Stimulated activated CD4-positive, alpha-beta T cell treated with anti-CD3 and anti-CD28 coated beads, TNF-alpha, amount 100 ng/mL, for 24 hours (primary cell): Measurements from ENCODE around the gene SRP68.
A peak's percentile ranks its signal among the peaks of the same experiment; 100 is the strongest.

Source experiments
- DNase-seq, 3 experiments: peaks; one replicate each; pipeline ENCODE4 v3.0.0-alpha.2; 2020; ENCODE audit warnings: low read depth in 3 of 3

SRP68 gene

DNA sequence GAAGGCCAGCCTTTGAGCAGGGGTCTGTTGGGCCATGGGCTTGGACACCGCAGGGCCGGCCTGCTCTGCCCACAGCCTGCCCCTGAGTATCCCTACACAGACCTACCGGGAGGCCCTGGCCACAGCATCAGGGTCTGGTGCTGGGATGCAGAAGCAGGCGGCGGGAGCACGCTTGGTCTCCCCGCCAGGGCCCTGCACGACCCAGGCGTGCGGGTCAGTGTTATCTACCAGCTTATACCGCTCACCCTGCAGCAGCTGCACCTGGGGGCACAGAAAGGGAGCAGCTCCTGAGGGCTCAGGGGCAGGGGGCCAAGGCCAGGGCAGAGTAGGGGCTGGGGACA lies 54.0 kb downstream of the SRP68 start:
- no peak for DNase-seq

DNA sequence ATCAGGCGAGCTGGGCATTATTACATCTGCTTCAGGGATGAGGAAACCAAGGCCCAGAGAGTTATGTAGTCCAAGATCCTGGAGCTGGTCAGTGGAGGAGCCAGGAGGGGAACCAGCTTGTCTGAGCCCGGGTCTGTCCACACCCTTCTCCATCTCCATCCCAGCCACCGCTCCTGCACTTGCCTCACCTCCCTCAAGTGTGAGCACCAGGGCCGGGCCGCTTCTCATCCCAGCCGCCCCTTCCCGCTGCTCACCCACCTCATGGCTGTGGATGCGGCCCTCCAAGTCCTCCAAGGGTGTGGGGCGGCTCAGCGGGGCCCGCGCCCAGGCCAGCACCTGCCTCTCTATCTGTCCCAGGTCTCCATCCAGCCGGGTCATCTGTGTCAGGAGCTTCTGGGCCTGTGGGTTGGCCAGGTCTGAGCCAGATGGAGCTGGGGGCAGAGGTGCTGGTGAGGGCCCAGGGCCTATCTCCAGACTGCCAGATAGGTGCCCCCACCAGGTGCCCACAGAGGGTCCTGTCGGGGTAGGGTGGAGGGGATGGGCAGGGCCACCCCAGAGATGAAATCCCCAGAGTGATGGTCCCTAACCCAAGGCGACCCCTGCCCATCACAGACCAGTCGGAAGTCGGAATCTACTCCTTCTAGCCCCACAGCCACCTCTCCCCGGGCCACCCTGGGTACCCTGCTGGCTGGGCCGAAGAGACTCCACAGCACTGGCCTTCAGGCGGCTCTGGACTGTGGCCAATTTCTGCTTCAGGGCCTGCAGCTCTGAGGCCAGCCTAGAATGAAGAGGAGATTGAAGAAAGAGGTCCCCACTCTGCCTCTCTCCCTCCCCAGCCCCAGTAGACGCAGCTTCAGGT lies 54.6 kb downstream of the SRP68 start:
- no peak for DNase-seq

DNA sequence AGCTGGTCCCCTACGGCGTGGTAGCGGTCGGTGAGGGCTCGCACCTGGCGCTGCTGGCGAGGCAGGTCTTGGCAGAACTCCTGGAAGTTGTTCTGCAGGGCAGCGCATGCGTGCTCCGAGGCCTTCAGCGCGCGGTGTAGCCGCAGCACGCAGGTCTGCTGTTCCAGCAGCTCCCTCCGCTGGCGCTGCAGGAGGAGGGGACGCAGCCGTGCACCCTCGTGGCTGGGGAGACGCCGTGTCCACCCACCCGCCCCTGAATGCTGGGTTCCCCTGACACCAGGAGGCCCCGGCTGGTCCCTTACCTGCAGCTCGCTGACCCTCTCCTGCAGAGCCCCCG lies 57.4 kb downstream of the SRP68 start:
- DNase-seq, result no peak

DNA sequence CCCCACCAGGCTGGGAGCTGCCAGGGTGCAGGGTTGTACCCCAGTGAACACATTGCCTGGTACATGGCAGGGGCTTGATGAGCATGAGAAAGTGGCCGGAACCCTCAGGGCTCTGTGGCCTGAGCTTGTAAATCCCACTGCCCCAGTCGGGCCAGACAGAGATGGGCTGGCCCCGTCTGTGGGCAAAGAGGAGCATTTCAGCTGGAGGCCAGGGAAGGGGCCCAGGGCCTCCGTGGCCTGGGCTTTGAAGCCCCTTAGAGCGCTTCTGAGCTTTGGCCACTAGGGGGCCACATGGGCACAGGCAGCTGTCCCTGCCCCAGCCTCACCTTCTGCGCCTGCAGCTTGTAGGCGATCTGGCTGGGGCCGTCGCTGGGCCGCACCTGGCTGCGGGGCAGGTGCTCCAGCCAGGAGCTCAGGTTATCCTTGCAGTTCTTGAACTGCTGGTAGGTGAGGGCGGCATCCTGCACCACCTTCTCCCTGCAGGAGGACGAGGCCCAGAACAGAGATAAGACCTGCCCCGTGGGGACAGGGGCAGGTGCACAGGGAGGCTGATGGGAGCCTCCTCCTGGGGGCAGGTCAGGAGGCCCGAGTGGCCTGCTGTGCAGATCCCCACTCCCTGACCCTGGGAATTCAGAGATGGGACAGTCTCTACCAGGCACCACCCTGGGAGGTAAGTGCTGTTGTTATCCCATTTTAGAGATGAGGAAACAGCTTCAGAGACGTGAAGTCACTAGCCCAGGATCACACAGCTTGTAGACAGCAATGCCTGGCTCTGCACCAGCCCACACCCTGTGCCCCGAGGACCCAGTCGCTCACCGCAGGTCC lies 58.0 kb downstream of the SRP68 start:
- DNase-seq, result peak; percentile 54 to 78 (median 63)

DNA sequence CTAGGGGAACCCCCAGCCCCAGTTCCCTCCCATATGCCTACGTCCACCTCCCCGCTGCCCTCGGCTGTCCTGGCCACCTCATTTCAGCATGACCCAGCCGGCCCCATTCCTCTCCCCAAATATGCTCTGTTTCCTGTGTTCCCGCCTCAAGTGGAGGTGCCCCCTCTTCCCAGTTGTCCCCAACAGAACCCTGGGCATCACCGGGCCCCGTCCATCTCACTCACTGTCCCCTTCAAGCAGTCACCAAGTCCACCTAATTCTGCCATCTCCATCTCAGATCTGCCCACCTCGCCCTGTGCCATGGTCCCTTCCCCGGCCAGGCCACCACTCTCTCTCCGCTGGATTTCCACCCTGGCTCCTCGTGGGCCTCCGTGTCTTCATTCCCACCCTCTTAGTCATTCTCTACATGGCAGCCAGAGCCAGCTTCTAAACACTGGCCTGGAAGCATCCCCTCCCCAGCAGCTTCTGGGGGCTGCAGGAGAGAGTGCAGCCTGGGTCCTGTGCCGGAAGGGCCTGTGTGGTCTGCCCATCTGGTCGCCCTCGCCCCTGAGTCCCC lies 58.9 kb downstream of the SRP68 start:
- DNase-seq, result no peak

DNA sequence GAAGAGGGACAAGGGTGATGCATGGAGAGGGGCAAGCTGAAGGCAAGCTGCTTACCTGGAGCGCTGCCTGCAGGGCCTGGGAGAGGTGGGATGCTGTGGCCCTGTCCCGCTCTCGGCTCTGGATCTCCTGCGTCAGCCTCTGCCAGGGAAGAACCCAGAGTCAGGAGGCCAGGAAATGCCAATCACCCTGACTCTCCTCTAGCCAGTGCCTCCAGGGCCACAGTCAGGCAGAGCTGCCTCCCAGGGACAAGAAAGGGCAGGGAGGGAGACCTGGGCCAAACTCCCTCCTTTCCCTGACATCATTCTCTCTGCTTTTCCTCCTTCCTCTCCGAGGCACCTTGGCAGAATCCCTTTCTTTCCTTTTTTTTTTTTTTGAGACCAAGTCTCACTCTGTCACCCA lies 60.4 kb downstream of the SRP68 start:
- no peak for DNase-seq

DNA sequence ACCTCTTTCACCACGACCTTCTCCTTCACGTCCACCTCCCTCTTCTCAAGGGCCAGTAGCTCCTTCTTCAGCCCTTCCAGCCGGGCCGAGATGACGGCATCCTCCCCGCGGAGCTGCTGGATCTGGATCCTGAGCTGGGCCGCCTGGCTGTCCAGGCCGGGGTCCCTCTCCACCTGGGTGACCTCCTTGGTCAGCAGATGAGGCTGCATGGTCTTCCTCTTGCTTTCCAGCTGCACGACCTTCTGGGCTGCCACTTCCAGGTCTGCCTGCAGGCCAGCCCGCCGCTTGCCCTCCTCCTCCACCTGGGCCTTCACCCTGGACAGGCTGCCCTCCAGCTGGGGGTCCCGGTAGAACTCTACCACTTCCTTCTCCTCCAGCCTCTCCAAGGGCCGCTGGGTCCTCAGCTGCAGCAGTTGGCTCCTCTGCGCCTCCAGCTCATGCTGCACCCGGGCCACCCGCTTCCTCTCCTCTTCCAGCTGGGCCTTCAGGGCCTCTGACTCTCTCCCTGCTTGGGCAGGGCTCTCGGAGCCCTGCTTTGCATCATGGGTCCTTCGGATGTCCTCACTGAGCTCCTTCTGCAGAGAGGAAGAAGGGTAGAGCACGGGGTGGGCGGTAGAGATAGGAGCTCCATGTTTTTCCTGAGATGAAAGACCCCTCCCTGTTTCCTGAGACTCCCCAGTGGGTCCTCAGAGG lies 62.2 kb downstream of the SRP68 start:
- DNase-seq, result no peak

DNA sequence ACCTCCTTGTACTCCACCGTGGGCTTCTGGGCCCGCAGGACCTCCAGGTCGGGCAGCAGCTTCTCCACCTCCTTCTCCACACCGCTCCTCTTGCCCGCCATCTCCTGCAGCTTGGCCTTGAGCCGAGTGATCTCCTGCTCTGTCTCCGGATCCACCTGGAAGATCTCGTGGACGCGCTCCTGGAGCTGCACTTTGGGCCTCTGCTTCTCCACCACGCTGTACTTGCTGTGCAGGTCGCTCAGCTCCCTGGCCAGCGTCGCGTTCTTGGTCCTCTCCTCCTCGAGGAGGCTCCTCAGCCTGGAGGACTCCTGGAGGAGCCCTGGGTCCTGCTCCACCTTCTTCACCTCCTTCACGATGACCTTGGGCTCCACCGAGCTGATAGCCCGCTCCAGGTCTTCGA lies 62.9 kb downstream of the SRP68 start:
- no peak for DNase-seq

DNA sequence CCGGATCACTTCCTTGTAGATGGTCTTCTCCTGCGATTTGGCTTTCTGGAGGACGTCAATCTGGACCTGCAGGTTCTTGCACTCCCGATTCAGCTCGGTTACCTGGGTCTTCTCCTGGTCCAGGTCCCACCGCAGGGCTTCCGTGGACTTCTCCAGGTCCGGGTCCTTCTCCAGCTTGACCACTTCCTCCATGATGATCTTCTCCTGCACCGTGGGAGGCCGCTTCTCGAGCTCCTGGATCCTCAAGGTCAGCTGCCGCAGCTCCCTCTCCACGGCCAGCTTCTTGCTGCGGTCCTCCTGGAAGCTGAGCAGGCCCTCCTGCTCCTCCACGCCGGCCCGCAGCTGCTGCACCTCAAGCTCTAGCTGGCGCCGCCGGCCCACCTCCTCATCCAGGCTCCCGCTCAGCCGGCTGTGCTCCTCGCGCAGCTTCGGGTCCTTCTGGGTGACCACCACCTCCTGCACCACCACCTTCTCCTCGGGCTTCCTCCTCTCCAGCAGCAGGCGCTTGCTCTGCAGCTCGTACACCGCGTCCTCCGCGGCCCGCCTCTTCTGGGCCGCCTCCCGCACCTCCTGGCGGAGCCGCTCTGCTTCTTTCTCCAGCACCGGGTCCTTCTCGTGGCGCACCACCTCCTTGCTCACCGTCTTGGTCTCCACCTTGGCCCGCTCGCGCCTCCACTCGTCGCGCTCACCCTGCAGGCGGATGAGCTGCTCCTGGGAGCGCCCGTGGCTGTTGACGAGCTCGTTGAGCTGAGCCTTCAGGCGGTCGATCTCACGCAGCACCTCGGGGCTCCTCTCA lies 63.5 kb downstream of the SRP68 start:
- DNase-seq, result no peak

DNA sequence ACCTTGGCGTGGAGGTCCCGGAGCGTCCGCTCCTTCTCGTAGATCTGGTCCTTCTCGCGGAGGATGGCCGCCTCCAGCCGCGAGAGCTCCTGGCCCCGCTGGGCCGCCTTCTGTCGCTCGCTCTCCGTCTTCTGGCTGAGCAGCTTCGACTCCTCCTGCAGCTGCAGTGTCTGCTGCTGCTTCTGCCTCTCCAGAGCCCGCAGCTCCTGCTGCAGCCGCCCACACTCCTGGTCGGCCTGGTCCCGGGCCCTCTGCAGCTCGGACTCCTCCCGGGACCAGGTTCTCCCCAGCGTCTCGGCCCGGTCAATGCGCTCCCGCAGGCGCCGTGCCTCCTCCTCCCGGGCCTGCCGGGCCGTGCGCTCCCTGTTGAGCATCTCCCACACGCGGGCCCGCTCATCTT lies 64.1 kb downstream of the SRP68 start:
- DNase-seq, result no peak

DNA sequence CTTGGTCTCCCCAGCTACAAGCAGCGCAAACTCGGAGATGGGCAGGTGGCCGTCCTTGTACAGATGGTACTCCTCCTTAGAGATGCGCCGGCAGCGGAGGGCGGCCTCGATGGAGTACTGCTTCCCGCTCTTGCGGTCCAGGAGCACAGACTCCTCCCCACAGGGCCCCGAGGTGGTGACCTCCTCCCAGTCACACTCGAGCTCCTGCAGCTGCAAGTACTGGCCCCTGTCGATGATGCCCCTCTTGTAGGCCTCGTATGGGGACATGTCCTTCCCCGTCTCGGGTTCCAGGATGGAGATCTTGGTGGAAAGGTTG lies 64.5 kb downstream of the SRP68 start:
- DNase-seq, result no peak

DNA sequence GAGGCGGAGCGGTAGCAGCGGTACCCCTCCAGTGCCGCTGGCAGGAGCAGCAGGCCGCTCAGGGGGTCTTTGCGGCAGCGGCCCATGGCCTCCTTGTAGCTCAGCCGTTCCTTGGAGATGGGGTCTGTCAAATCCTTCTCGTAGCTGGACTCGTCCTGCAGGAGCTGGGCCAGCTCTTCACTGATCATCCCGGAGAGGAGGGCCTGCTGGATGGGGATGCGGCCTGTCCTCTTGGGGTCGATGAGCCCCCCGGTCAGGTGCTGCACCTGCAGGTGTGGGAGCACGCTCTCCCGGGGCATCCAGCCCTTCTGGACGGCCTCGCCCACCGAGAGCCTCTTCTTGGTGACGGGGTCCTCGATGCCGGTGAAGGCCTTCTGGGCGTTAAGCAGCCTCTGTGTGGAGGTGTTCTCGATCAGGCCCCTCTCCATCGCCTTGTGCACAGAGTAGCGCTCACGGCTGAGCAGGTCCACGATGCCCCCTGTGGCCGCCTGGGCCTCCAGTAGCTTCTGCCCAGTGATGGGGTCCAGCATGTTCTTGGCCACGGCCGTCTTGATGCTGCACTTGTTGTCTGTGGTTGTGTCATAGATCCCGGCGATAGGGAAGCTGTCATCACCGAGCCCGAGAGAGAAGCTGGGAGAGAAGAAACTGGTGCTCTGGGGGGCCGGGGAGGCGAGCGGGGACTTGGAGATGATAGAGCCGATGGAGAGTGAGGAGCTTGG lies 65.0 kb downstream of the SRP68 start:
- no peak for DNase-seq

DNA sequence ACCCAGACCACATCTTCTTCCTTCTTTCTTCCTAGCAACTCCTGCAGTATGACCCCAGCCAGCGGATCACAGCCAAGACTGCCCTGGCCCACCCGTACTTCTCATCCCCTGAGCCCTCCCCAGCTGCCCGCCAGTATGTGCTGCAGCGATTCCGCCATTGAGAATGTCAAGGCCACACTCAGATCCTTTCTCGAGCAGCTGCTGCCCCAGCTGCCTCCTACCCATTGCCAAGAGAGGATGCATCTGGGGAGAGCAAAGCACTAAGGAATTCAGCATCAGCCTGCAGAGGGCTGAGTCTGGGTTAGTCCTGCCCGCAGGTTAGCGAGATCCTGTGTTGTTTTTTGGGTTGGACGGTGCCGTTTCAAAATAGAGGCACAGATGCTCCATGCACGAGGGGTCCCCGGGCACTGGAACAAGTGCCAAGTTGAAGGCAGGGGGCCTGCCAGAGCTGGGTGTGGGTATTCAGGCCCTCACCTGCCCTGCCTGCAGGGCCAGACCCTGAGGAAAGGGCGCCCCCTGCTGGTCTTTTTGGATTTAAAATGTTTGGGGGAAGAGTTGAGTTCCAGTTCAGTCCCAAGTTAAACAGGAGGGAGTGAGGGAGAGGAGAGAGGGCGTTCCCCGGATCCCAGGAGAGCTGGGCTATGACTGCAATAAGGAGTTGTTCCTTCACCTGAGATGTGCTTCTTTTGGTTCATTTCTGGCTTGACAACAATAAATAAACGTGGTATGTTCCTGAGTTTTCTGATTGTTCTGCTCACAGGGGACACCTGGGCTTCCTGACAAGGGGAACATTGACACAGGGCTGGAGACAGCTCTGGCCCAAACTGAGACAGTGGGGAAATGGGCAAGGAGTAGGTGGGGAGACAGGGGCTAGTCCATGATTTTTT lies 66.8 kb downstream of the SRP68 start:
- DNase-seq, result peak; percentile 74 to 82 (median 77)

DNA sequence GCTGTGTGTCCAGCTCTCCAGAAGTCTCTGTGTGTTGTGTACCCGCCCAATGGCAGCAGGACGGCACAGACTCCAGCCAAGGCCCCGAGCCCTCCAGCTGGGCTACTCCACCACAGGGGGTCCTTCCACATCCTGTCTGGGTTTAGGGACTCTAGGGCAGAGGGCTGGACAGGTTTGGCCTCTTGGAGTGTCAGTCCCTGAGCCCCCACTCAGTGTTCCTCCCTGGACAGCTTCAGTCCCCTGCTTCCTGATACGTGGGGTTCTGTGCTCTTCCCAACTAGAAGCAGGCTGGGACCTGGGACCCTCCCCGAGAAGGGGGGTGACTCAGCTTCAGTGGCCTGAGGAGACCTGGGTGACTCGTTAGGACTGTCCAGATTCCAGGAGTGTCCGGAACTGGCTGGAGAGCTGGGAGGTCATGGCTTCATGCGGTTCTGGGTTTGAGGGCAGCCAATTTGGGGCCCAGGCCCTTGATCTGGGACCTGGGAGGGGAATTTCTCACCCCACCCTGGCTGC lies 67.5 kb downstream of the SRP68 start:
- DNase-seq, result no peak

DNA sequence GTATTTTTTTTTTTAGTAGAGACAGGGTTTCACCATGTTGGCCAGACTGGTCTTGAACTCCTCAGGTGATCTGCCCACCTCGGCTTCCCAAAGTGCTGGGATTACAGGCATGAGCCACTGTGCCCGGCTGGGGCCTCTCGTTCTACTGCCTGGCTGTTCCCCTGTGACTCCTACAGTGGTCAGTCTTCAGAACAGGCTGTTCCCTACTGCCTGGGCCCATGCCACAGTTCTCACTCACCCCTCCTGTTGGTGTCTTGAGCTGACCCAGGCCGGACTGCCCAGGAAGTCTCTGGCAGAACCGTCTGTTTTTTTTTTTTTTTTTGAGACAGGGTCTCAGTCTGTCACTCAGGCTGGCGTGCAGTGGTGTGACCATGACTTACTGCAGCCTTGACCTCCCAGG lies 68.4 kb downstream of the SRP68 start:
- no peak for DNase-seq

DNA sequence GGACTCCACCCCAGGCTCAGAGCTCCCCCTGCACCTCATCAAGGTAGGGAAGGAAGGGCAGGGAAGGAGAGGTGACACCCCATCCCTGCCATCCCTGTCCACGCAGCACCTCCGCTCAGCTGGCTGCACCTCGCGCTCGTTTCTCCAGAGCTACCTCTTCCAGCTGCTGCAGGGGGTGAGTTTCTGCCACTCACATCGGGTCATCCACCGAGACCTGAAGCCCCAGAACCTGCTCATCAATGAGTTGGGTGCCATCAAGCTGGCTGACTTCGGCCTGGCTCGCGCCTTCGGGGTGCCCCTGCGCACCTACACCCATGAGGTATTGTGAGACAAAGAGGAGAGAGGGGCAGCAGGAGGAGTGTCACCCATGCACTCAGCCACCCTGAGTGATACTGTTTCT lies 70.2 kb downstream of the SRP68 start:
- no peak for DNase-seq

DNA sequence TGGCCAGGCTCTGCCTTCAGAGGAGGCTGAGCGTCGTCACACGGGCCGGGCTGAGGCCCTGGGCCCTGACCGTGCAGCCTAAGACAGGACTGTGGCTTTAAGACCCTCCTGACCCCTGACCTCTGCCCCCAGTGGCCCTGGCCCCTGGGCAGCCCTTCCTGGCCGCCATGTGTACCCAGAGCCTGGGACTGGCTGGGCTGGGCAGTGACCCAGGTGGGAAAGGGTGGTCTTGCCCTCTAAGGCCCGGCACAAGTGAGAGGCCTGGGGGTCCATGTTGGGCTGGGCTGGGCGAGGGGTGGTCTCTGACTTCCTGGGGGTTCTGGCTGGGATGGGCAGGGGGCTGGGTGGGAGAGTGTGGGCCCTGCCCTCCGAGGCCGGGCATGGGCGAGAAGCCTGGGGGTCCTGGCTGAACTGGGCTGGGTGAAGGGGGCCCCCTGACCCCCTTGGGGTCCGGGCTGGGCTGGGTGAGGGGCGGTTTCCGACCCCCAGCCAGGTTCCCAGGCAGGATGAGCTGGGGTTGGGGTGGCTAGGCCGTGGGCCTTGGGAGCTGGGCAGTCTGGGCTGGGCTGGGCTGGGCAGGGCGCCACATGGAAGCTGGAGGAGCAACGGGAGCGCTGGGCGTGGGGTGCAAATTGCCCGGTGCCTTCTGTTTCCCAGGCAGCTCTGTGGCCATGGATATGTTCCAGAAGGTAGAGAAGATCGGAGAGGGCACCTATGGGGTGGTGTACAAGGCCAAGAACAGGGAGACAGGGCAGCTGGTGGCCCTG lies 71.4 kb downstream of the SRP68 start, which contains the start of gene CDK3:
Gene CDK3, plus strand, starts transcription at position 101 of the 767 bp plus-strand sequence. Its CDS starts 571 bp downstream, at position 672.
- no peak for DNase-seq

DNA sequence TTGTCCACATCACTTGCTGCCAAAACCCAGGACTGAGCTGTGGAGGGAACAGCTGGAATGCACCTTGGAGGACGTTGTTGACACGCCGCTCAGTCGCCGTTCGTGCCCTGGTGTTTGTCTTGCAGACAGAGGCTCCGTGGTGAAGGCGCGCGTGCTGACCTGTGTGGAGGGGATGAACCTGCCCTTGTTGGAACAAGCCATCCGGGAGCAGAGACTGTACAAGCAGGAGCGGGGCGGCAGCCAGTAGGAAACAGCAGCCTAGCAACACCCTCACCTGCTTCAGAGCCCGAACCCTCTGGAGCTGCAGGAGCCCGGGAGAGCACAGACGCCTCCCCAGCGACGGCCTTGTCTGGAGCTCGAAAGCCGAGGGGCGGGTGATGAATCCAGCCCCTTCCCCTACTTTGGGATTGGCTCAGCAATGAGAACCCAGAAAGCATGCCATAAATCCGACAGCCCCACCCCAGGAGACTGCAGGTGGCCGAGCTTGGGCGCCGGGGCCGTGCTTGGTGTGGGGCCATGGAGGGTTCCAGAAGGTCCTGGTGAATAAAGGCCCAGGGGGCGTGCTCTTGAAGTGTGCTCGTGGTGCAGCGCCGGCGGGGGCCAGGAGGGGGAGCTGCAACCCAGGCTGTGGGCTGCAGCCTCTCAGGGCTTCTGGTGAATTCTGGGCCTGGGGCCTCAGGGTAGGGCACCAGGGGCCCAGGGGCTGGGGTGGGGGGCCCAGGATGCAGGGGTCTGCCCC lies 72.1 kb downstream of the SRP68 start:
- peak; percentile 31 to 62 (median 42) for DNase-seq
